Endothelial cell of umbilical vein (primary cell): Measurements from ENCODE around the gene SRP68. TPM values are rescaled to one million over a fixed set of nuclear protein-coding genes. Genes with fewer than 3 reads are reported as not detected.

Source experiments
- BruUV-seq: library from RNA; stranded (reverse); fragments of 400-500 nt; replicated peaks from 2 replicates; lab custom pipeline; 2021; lab: Mats Ljungman, UMichigan
- CTCF ChIA-PET: fragments of 300-600, 350-600 bp; sonication (Branson Sonifier 250); formaldehyde crosslinking; loops from one replicate; lab custom pipeline; 2021; ENCODE audit warnings: antibody characterized with exemption, inconsistent platforms; lab: Charles Lee
- POLR2A ChIA-PET: fragments of 300-600, 350-600 bp; sonication (Branson Sonifier 250); formaldehyde crosslinking; loops from one replicate; lab custom pipeline; 2021; ENCODE audit warnings: antibody characterized with exemption, inconsistent platforms; lab: Charles Lee
- DNase-seq: peaks from one replicate; pipeline ENCODE4 v3.0.0-alpha.2; 2011; ENCODE audit warnings: low read depth, low spot score
- FAIRE-seq: peaks from 2 replicates; lab custom pipeline; 2011; peaks lifted over from hg19 to GRCh38; lab: Jason Lieb, UNC
- H2AFZ ChIP-seq: 2 replicates; pipeline ENCODE4 v1.6.0; 2012; ENCODE audit warnings: low read depth, low read length, control low read depth, inconsistent platforms
- H3K27ac ChIP-seq: 2 replicates; pipeline ENCODE4 v1.5.1; 2011; ENCODE audit warnings: low read depth, mild to moderate bottlenecking, control low read depth, low read length, moderate library complexity; ENCODE audit not compliant: insufficient read depth
- H3K27me3 ChIP-seq, 2 experiments: 2 replicates each; pipeline versions ENCODE4 v1.6.0 to v1.6.1; 2011; ENCODE audit warnings: low read length in 2 of 2, mixed read lengths in 1 of 2; ENCODE audit not compliant: control insufficient read depth in 2 of 2, insufficient read depth in 2 of 2
- H3K36me3 ChIP-seq, 2 experiments: 2 replicates in 1 of 2; 3 replicates in 1 of 2; pipeline ENCODE4 v1.5.1; 2011; ENCODE audit warnings: low read length in 2 of 2, mild to moderate bottlenecking in 1 of 2, moderate library complexity in 1 of 2; ENCODE audit not compliant: control insufficient read depth in 2 of 2, insufficient read depth in 2 of 2; ENCODE audit errors: extremely low read depth in 1 of 2
- H3K4me1 ChIP-seq: 3 replicates; pipeline ENCODE4 v1.5.1; 2011; ENCODE audit warnings: mild to moderate bottlenecking, low read length; ENCODE audit not compliant: control insufficient read depth, insufficient read depth; ENCODE audit errors: extremely low read depth
- H3K4me2 ChIP-seq: 2 replicates; pipeline ENCODE4 v1.6.1; 2011; ENCODE audit warnings: low read length, control low read depth, mixed read lengths; ENCODE audit not compliant: insufficient read depth
- H3K4me3 ChIP-seq, 3 experiments: fragments of 200-600 bp in 1 of 3; sonication (generic), shearing (Covaris generic) in 1 of 3; replicated peaks in 1 of 3; 2 replicates each; pipeline ENCODE4 v1.5.1; 2011 to 2016; ENCODE audit warnings: control low read depth in 3 of 3, low read length in 3 of 3, mild to moderate bottlenecking in 2 of 3, inconsistent platforms in 1 of 3, low read depth in 1 of 3, moderate library complexity in 1 of 3; ENCODE audit not compliant: insufficient read depth in 1 of 3
- H3K79me2 ChIP-seq: 2 replicates; pipeline ENCODE4 v1.6.0; 2012; ENCODE audit warnings: low read length, inconsistent platforms; ENCODE audit not compliant: control insufficient read depth, insufficient read depth
- H3K9ac ChIP-seq: replicated peaks from 2 replicates; pipeline ENCODE3; 2011; ENCODE audit warnings: low read length, control low read depth; ENCODE audit not compliant: insufficient read depth; ENCODE audit errors: extremely low read depth
- H3K9me1 ChIP-seq: replicated peaks from 3 replicates; pipeline ENCODE4 v1.6.0; 2011; ENCODE audit warnings: mild to moderate bottlenecking, low read length; ENCODE audit not compliant: control insufficient read depth, insufficient read depth; ENCODE audit errors: extremely low read depth
- H3K9me3 ChIP-seq: replicated peaks from 2 replicates; pipeline ENCODE4 v1.5.1; 2012; ENCODE audit warnings: low read length, inconsistent platforms; ENCODE audit not compliant: control insufficient read depth, insufficient read depth
- H4K20me1 ChIP-seq: replicated peaks from 2 replicates; pipeline ENCODE3; 2011; ENCODE audit warnings: mild to moderate bottlenecking, low read length; ENCODE audit not compliant: control insufficient read depth, insufficient read depth; ENCODE audit errors: extremely low read depth
- CTCF ChIP-seq, 2 donors: IDR thresholded peaks; 1 replicate in 1 of 2; 2 replicates in 1 of 2; pipeline ENCODE4 v1.5.1; 2011; ENCODE audit warnings: low read length in 2 of 2, mild to moderate bottlenecking in 2 of 2, moderate library complexity in 2 of 2, control low read depth in 1 of 2, inconsistent platforms in 1 of 2, low read depth in 1 of 2; ENCODE audit not compliant: insufficient read depth in 1 of 2; ENCODE audit errors: extremely low read depth in 1 of 2
- EZH2 ChIP-seq: IDR thresholded peaks from 2 replicates; pipeline ENCODE4 v1.6.1; 2012; ENCODE audit warnings: borderline replicate concordance, low read depth, mild to moderate bottlenecking, moderate library complexity, low read length, inconsistent platforms; ENCODE audit not compliant: severe bottlenecking
- FOS ChIP-seq: IDR thresholded peaks from 2 replicates; pipeline ENCODE4 v1.6.1; 2011; ENCODE audit warnings: mild to moderate bottlenecking, low read length, moderate library complexity, borderline replicate concordance; ENCODE audit not compliant: insufficient read depth
- GATA2 ChIP-seq: IDR thresholded peaks from 2 replicates; pipeline ENCODE4 v1.7.0; 2011; ENCODE audit warnings: low read depth, mild to moderate bottlenecking, moderate library complexity, mixed read lengths, low read length; ENCODE audit not compliant: insufficient read length, insufficient read depth
- JUN ChIP-seq: IDR thresholded peaks from 2 replicates; pipeline ENCODE4 v1.6.1; 2011; ENCODE audit warnings: borderline replicate concordance, low read depth; ENCODE audit not compliant: insufficient read length, insufficient read depth
- MYC ChIP-seq: IDR thresholded peaks from one replicate; pipeline ENCODE4 v1.6.1; 2011; ENCODE audit warnings: mild to moderate bottlenecking, low read depth, low read length
- POLR2A ChIP-seq: IDR thresholded peaks from 2 replicates; pipeline ENCODE4 v1.6.1; 2012; ENCODE audit warnings: low read depth, mild to moderate bottlenecking, control low read depth, low read length
- POLR2AphosphoS5 ChIP-seq: IDR thresholded peaks from 2 replicates; pipeline ENCODE4 v1.6.1; 2012; ENCODE audit warnings: low read depth, mild to moderate bottlenecking, control low read depth, low read length, moderate library complexity; ENCODE audit not compliant: insufficient read depth
- dilution Hi-C: fragments of 300-500 bp; cut with MboI; formaldehyde crosslinking; loops from one replicate; pipeline ENCODE4 v1.15.0; 2019; ENCODE audit warnings: low sequenced_read_pairs; ENCODE audit not compliant: extremely low pct_ligation_motif_present
- intact Hi-C: fragments of 100-400 bp; cut with micrococcal nuclease; formaldehyde crosslinking; loops from one replicate; pipeline ENCODE4 v1.10.0; 2022
- polyA plus RNA-seq, 4 experiments: library from polyadenylated mRNA; depleted of rRNA in 3 of 4; stranded (reverse) in 3 of 4; unstranded in 1 of 4; fragments of >200 nt; gene quantifications; 2 replicates each; pipeline versions ENCODE4 v1.2.1 to v1.2.3, GENCODE V29; 2011 to 2012; ENCODE audit warnings: missing spikeins in 1 of 4
- total RNA-seq: library from RNA; stranded (reverse); gene quantifications from 2 replicates; pipeline ENCODE4 v1.2.3, GENCODE V29; 2021
- TF ChIP-seq, protein P1 (sequence below): IDR thresholded peaks from 2 replicates; pipeline ENCODE4 v1.6.1; 2011; ENCODE audit not compliant: insufficient read depth, insufficient read length

The SRP68 gene
- total and polyA plus RNA-seq, 2 donors (not counting 3 experiments of a cell fraction or from before 2014, with no cell fraction given): 64.6 to 81.7 TPM

- no peak for TF ChIP-seq CTCF (IDR thresholded peaks at IDR 0.05; ENCODE audit: extremely low read depth in 1 of 2, insufficient read depth in 1 of 2, low read depth in 1 of 2, low read length in 2 of 2)
- TF ChIP-seq FOS: no peak
- TF ChIP-seq POLR2A: no peak
- TF ChIP-seq, protein P1, sequence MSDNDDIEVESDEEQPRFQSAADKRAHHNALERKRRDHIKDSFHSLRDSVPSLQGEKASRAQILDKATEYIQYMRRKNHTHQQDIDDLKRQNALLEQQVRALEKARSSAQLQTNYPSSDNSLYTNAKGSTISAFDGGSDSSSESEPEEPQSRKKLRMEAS: no peak
- no peak for TF ChIP-seq JUN
- no peak for TF ChIP-seq EZH2
- TF ChIP-seq POLR2AphosphoS5: no peak
- TF ChIP-seq MYC: no peak
- no peak for TF ChIP-seq GATA2
- H3K27me3 ChIP-seq: no peaks in the 10 kb centered on the region
- DNase-seq: no peak
- no peak overlapping the region for H3K27ac ChIP-seq
- no peak overlapping the region for H3K4me2 ChIP-seq
- no peak overlapping the region for H3K4me3 ChIP-seq
- dilution Hi-C loops (no loop called here), intact Hi-C loops (loop anchor here (5.0 to 10.0 kb wide), 4 partner anchors 62 to 260 kb away; partner anchors contain the start of gene ZACN)
- H3K36me3 ChIP-seq: no peaks in the 10 kb centered on the region
- no peaks in the 10 kb centered on the region for H4K20me1 ChIP-seq
- BruUV-seq: no TSS peak
- FAIRE-seq: no peak
- CTCF ChIA-PET: interaction anchor here (1.0 to 3.4 kb wide), 40 partner anchors 9 to 285 kb away, joined by 3 to 31 read pairs (median 6); partner anchors contain the start of genes CDK3, EVPL, FBF1 and MRPL38
- H3K9me1 ChIP-seq: no peaks in the 10 kb centered on the region
- no peaks in the 10 kb centered on the region for H3K79me2 ChIP-seq
- no peaks in the 10 kb centered on the region for H3K9me3 ChIP-seq
- POLR2A ChIA-PET: no interaction called here
- H3K9ac ChIP-seq: no peak overlapping the region
- H2AFZ ChIP-seq: no peak overlapping the region
- H3K4me1 ChIP-seq: no peaks in the 10 kb centered on the region
Observed at GRCh38 chr17:76014925-76015261, 57.4 kb downstream of the SRP68 start.
